ACC112 (cell line): Measurements from ENCODE around the gene GRIPAP1.

ENCODE experiments used
- H2AFZ ChIP-seq: fragments of 200-600 bp; sonication (generic); one replicate; pipeline ENCODE4 v1.6.0; 2017; ENCODE audit warnings: antibody characterized with exemption, low read length; ENCODE audit not compliant: unreplicated experiment
- H3K27ac ChIP-seq: fragments of 200-600 bp; sonication (generic); 2 replicates; pipeline ENCODE4 v1.5.1; 2014; ENCODE audit warnings: low read depth, mild to moderate bottlenecking, antibody characterized with exemption, low read length, moderate library complexity
- H3K27me3 ChIP-seq: fragments of 200-600 bp; sonication (generic); 2 replicates; pipeline ENCODE4 v1.6.1; 2014; ENCODE audit warnings: mild to moderate bottlenecking, antibody characterized with exemption, low read length, moderate library complexity, mixed read lengths; ENCODE audit not compliant: insufficient read depth
- H3K36me3 ChIP-seq: fragments of 200-600 bp; sonication (generic); 2 replicates; pipeline ENCODE4 v1.6.1; 2016; ENCODE audit warnings: mild to moderate bottlenecking, antibody characterized with exemption, low read length, moderate library complexity, mixed read lengths; ENCODE audit not compliant: insufficient read depth
- H3K4me1 ChIP-seq: fragments of 200-600 bp; sonication (generic); one replicate; pipeline ENCODE4 v1.6.1; 2016; ENCODE audit warnings: low read length, mixed read lengths; ENCODE audit not compliant: insufficient read depth, unreplicated experiment, control insufficient read depth
- H3K4me3 ChIP-seq: fragments of 200-600 bp; sonication (generic); 2 replicates; pipeline ENCODE4 v1.5.1; 2014; ENCODE audit warnings: mild to moderate bottlenecking, low read depth, low read length
- H3K79me2 ChIP-seq: fragments of 200-600 bp; sonication (generic); one replicate; pipeline ENCODE4 v1.6.0; 2016; ENCODE audit warnings: low read length; ENCODE audit not compliant: control insufficient read depth, unreplicated experiment, insufficient read depth

Gene GRIPAP1

GRCh38 chrX:48937054-48937907 is 64.8 kb downstream of the GRIPAP1 start:
- Histone ChIP-seq H3K27ac (no peak overlapping the region), H3K79me2 (peaks cover 23% of the 10 kb centered on the region), H2AFZ (no peak overlapping the region), H3K27me3 (no peaks in the 10 kb centered on the region), H3K36me3 (0 out of 2 replicates have a peak, but pooled peaks cover 4% of the 10 kb centered on the region), H3K4me3 (no peak overlapping the region), H3K4me1 (no peaks in the 10 kb centered on the region)

- no peak overlapping the region for H2AFZ ChIP-seq
- H3K27me3 ChIP-seq = no peaks in the 10 kb centered on the region
- 0 out of 2 replicates have a peak, but pooled peaks cover 4% of the 10 kb centered on the region for H3K36me3 ChIP-seq
- no peaks in the 10 kb centered on the region for H3K4me1 ChIP-seq
- no peak overlapping the region for H3K27ac ChIP-seq
- H3K79me2 ChIP-seq = peaks cover 18% of the 10 kb centered on the region
- H3K4me3 ChIP-seq = no peak overlapping the region
Measured at GRCh38 chrX:48936429-48937053, 65.5 kb downstream of the GRIPAP1 start.

- Histone ChIP-seq H3K27me3 (no peaks in the 10 kb centered on the region), H3K79me2 (peaks cover 15% of the 10 kb centered on the region), H3K27ac (no peak overlapping the region), H3K36me3 (0 out of 2 replicates have a peak, but pooled peaks cover 4% of the 10 kb centered on the region), H3K4me3 (no peak overlapping the region), H3K4me1 (no peaks in the 10 kb centered on the region), H2AFZ (no peak overlapping the region)
Measured at GRCh38 chrX:48935301-48935670, 66.8 kb downstream of the GRIPAP1 start.

- Histone ChIP-seq H3K36me3 (0 out of 2 replicates have a peak, but pooled peaks cover 4% of the 10 kb centered on the region), H3K4me1 (no peaks in the 10 kb centered on the region), H3K79me2 (peaks cover 11% of the 10 kb centered on the region), H2AFZ (no peak overlapping the region), H3K4me3 (no peak overlapping the region), H3K27ac (no peak overlapping the region), H3K27me3 (no peaks in the 10 kb centered on the region)
Measured at GRCh38 chrX:48934581-48935300, 67.3 kb downstream of the GRIPAP1 start.

- Histone ChIP-seq H3K79me2 (peaks cover 9% of the 10 kb centered on the region), H3K27ac (no peak overlapping the region), H2AFZ (no peak overlapping the region), H3K36me3 (0 out of 2 replicates have a peak, but pooled peaks cover 4% of the 10 kb centered on the region), H3K4me1 (no peaks in the 10 kb centered on the region), H3K27me3 (no peaks in the 10 kb centered on the region), H3K4me3 (no peak overlapping the region)
Measured at GRCh38 chrX:48933757-48934156, 68.3 kb downstream of the GRIPAP1 start.

GRCh38 chrX:48927736-48928382 is 74.2 kb downstream of the GRIPAP1 start:
- no peaks in the 10 kb centered on the region for H3K27me3 ChIP-seq
- no peak overlapping the region for H2AFZ ChIP-seq
- H3K79me2 ChIP-seq = no peaks in the 10 kb centered on the region
- no peak overlapping the region for H3K4me3 ChIP-seq
- H3K36me3 ChIP-seq = no peaks in the 10 kb centered on the region
- H3K27ac ChIP-seq = no peak overlapping the region
- H3K4me1 ChIP-seq = no peaks in the 10 kb centered on the region

- no peak overlapping the region for H3K27ac ChIP-seq
- H2AFZ ChIP-seq = no peak overlapping the region
- H3K4me1 ChIP-seq = no peaks in the 10 kb centered on the region
- no peaks in the 10 kb centered on the region for H3K79me2 ChIP-seq
- no peaks in the 10 kb centered on the region for H3K27me3 ChIP-seq
- no peak overlapping the region for H3K4me3 ChIP-seq
- H3K36me3 ChIP-seq = no peaks in the 10 kb centered on the region
Measured at GRCh38 chrX:48927123-48927522, 74.9 kb downstream of the GRIPAP1 start.

- no peaks in the 10 kb centered on the region for H3K27me3 ChIP-seq
- no peaks in the 10 kb centered on the region for H3K79me2 ChIP-seq
- peaks cover 9% of the 10 kb centered on the region for H3K4me1 ChIP-seq
- H3K27ac ChIP-seq = no peak overlapping the region
- H3K4me3 ChIP-seq = no peak overlapping the region
- H2AFZ ChIP-seq = no peak overlapping the region
- H3K36me3 ChIP-seq = no peaks in the 10 kb centered on the region
Measured at GRCh38 chrX:48924270-48924669, 77.8 kb downstream of the GRIPAP1 start.

- Histone ChIP-seq H2AFZ (no peak overlapping the region), H3K27ac (no peak overlapping the region), H3K79me2 (no peaks in the 10 kb centered on the region), H3K36me3 (no peaks in the 10 kb centered on the region), H3K4me1 (peaks cover 10% of the 10 kb centered on the region), H3K4me3 (no peak overlapping the region), H3K27me3 (no peaks in the 10 kb centered on the region)
Measured at GRCh38 chrX:48923771-48924170, 78.3 kb downstream of the GRIPAP1 start.
